Astrocyte of the cerebellum (primary cell): ENCODE data around the gene CASKIN2.

Source experiments
- DNase-seq: peaks from one replicate; pipeline ENCODE4 v3.0.0-alpha.2; 2011; ENCODE audit warnings: low read depth
- H3K4me3 ChIP-seq: 2 replicates; pipeline ENCODE4 v1.5.1; 2011; ENCODE audit warnings: mild to moderate bottlenecking, low read depth, low read length, moderate library complexity
- CTCF ChIP-seq: IDR thresholded peaks from 2 replicates; pipeline ENCODE4 v1.5.1; 2012; ENCODE audit warnings: low read length, low read depth, moderate library complexity, mild to moderate bottlenecking; ENCODE audit errors: missing control alignments
- in situ Hi-C: cut with HindIII; loops from 2 replicates; pipeline ENCODE4 v1.10.0; 2017; ENCODE audit warnings: low sequenced_read_pairs

Gene CASKIN2

GRCh38 chr17:75553295-75554110, 38.2 kb upstream of the CASKIN2 start:
- in situ Hi-C loops: no loop called here
- no peak for DNase-seq
- no peak overlapping the region for H3K4me3 ChIP-seq
- TF ChIP-seq CTCF: no peak

- no peak for TF ChIP-seq CTCF
- in situ Hi-C loops: no loop called here
- no peak for DNase-seq
These were observed 37.3 kb upstream of the CASKIN2 start for GRCh38 chr17:75552425-75553294.

GRCh38 chr17:75551266-75551665, 35.9 kb upstream of the CASKIN2 start:
- no peak for DNase-seq
- no peak for TF ChIP-seq CTCF
- in situ Hi-C loops: no loop called here
- no peak overlapping the region for H3K4me3 ChIP-seq

More at GRCh38 chr17:75552425-75553294, 37.3 kb upstream of the CASKIN2 start:
- H3K4me3 ChIP-seq: no peak overlapping the region

GRCh38 chr17:75550139-75550465, 34.8 kb upstream of the CASKIN2 start:
- TF ChIP-seq CTCF: no peak
- H3K4me3 ChIP-seq: no peak overlapping the region
- DNase-seq: no peak
- in situ Hi-C loops: no loop called here

GRCh38 chr17:75549246-75550138, 34.2 kb upstream of the CASKIN2 start:
- no peak overlapping the region for H3K4me3 ChIP-seq
- in situ Hi-C loops: no loop called here
- no peak for DNase-seq
- TF ChIP-seq CTCF: no peak

GRCh38 chr17:75548813-75549212, 33.5 kb upstream of the CASKIN2 start:
- H3K4me3 ChIP-seq: no peak overlapping the region
- no peak for TF ChIP-seq CTCF
- DNase-seq: no peak
- in situ Hi-C loops: no loop called here
